Chondrocyte (in vitro differentiated cells): ENCODE measurements around the gene ADGRF5. TPM values are rescaled to one million over a fixed set of nuclear protein-coding genes. Genes with fewer than 3 reads are reported as not detected.

Source experiments
- DNase-seq: peaks from one replicate; pipeline ENCODE4 v3.0.0; 2021; ENCODE audit warnings: mixed read lengths, low spot score
- H3K27ac Mint-ChIP-seq: one replicate; pipeline ENCODE4 v1.8.0; 2021; ENCODE audit warnings: mild to moderate bottlenecking, moderate library complexity, mixed read lengths; ENCODE audit not compliant: unreplicated experiment
- H3K27me3 Mint-ChIP-seq: 2 replicates; pipeline ENCODE4 v1.8.0; 2021; ENCODE audit warnings: low read depth, mixed read lengths
- H3K36me3 Mint-ChIP-seq: 2 replicates; pipeline ENCODE4 v1.8.0; 2021; ENCODE audit warnings: low read depth, mixed read lengths
- H3K4me1 Mint-ChIP-seq: 2 replicates; pipeline ENCODE4 v1.8.0; 2021; ENCODE audit warnings: low read depth, mild to moderate bottlenecking, mixed read lengths
- H3K4me3 Mint-ChIP-seq: one replicate; pipeline ENCODE4 v1.8.0; 2021; ENCODE audit warnings: mild to moderate bottlenecking, moderate library complexity, mixed read lengths; ENCODE audit not compliant: unreplicated experiment
- H3K9me3 Mint-ChIP-seq: 2 replicates; pipeline ENCODE4 v1.8.0; 2021; ENCODE audit warnings: low read depth, mixed read lengths
- total RNA-seq: library from RNA; stranded (reverse); gene quantifications from 3 replicates; pipeline ENCODE4 v1.2.1, GENCODE V29; 2021
- TF ChIP-seq, protein P1 (sequence below): fragments of 200-600 bp; sonication (generic); IDR thresholded peaks from 2 replicates; pipeline ENCODE4 v1.5.0; 2021; ENCODE audit warnings: antibody characterized with exemption, mild to moderate bottlenecking, moderate library complexity

ADGRF5 gene
- total RNA-seq, 1 donor from 2014 or later = 0.67 TPM

DNA sequence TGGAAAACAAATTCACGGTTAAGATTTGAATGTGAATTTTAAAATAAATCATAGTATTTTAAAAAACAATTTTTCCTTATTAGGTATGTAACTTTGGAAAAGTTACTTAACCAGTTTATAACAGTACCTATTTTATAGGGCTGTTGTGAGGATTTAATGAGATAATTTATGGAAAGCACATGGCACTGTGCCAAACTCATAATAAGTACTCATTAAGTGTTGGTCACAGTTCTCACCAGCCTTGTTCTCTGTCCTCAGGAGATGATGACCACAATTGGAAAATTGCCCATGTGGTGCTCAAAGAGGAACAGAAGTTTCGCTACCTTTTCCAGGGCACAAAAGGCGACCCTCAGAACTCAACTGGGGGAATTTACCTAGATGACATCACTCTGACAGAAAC, 88.9 kb downstream of the ADGRF5 start:
- Mint-ChIP-seq H3K4me3 (no peak overlapping the region), H3K27ac (no peak overlapping the region), H3K4me1 (no peaks in the 10 kb centered on the region), H3K36me3 (no peaks in the 10 kb centered on the region), H3K27me3 (peaks cover 5% of the 10 kb centered on the region), H3K9me3 (no peaks in the 10 kb centered on the region)
- DNase-seq = no peak
- TF ChIP-seq, protein P1, sequence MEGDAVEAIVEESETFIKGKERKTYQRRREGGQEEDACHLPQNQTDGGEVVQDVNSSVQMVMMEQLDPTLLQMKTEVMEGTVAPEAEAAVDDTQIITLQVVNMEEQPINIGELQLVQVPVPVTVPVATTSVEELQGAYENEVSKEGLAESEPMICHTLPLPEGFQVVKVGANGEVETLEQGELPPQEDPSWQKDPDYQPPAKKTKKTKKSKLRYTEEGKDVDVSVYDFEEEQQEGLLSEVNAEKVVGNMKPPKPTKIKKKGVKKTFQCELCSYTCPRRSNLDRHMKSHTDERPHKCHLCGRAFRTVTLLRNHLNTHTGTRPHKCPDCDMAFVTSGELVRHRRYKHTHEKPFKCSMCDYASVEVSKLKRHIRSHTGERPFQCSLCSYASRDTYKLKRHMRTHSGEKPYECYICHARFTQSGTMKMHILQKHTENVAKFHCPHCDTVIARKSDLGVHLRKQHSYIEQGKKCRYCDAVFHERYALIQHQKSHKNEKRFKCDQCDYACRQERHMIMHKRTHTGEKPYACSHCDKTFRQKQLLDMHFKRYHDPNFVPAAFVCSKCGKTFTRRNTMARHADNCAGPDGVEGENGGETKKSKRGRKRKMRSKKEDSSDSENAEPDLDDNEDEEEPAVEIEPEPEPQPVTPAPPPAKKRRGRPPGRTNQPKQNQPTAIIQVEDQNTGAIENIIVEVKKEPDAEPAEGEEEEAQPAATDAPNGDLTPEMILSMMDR = no peak

DNA sequence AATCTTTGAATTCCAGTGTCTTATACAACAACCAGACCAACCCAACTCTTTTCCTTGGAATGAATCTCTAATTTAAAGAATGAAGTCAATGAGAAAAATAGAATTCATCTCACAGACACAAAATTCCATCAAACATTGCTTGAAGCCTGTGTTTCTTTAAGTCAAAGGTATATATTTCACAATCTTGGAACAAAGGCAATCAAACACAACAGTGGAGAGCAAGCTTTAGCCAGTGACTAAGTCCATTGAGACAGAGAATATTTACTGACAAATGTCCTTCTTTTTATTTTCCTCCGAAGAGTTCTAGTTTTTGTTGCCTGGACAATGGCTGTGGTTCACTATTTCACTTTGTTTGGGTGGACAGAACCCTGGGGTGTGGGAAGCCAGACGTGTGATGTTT, 92.8 kb downstream of the ADGRF5 start:
- H3K4me1 Mint-ChIP-seq = no peaks in the 10 kb centered on the region
- no peak for DNase-seq
- peaks cover 5% of the 10 kb centered on the region for H3K27me3 Mint-ChIP-seq
- TF ChIP-seq, protein P1 = no peak
- no peaks in the 10 kb centered on the region for H3K36me3 Mint-ChIP-seq
- H3K4me3 Mint-ChIP-seq = no peak overlapping the region
- H3K9me3 Mint-ChIP-seq = no peaks in the 10 kb centered on the region
- H3K27ac Mint-ChIP-seq = no peak overlapping the region

DNA sequence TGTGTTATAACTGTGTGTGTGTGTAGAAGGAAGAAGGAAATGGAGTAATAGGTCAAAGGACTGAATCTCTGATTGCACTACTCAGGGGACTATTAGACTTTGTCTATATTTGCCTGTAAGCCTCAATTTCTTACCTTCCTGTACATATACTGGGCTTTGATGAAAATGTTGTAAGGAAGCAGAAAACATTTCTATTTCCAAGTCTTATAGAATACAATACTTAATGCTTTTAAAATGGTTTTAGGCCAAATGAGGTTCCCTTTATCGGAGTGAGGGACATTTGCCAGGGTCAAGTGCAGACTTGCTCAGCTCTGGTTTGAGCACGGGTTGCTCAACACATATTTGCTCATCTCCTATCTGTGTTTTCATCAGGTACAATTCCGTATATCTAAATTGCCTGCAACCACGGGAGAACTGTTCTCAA, 100.3 kb downstream of the ADGRF5 start:
- no peak for DNase-seq
- no peaks in the 10 kb centered on the region for H3K9me3 Mint-ChIP-seq
- H3K36me3 Mint-ChIP-seq = no peaks in the 10 kb centered on the region
- no peaks in the 10 kb centered on the region for H3K27me3 Mint-ChIP-seq
- H3K4me3 Mint-ChIP-seq = no peak overlapping the region
- H3K4me1 Mint-ChIP-seq = peaks cover 4% of the 10 kb centered on the region
- TF ChIP-seq, protein P1 = no peak
- no peak overlapping the region for H3K27ac Mint-ChIP-seq

DNA sequence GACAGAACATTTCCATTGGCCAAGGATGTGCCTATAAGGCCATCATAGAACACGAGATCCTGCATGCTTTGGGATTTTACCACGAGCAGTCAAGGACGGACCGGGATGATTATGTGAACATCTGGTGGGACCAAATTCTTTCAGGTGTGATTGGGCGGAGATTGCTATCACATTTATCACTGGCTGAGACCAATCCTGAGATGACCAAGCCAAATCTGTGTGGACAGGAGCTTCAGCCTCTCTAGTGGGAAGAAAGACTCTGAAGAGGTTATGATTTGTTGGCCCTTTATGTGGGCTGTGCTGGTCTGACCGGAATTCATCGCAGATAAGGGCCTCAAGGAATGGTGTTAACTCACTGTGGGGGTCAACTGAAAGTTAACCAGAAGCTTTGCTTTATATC, 102.2 kb downstream of the ADGRF5 start:
- Mint-ChIP-seq H3K27ac (no peak overlapping the region), H3K4me3 (no peak overlapping the region), H3K4me1 (peaks cover 4% of the 10 kb centered on the region), H3K36me3 (no peaks in the 10 kb centered on the region), H3K9me3 (no peaks in the 10 kb centered on the region), H3K27me3 (no peaks in the 10 kb centered on the region)
- TF ChIP-seq, protein P1 = no peak
- no peak for DNase-seq

DNA sequence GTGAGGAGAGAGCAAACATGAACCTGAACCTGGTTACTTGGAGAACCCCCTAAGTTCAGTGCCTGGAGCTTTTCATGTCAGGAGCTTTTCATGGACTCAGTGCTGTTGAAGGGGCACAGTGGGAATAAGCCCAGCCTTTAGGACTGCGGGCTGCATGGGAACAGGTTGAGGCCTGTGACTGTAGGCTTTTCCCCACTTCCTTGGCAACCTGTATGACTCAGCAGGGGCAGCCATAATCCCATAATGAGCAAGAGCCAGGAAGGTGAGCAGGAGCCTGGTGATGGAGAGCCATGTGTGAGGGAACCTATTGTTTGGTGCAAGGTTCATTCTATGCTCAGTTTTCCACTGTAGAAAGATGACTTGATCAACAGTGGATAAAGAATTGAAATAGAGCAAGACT, 105.1 kb downstream of the ADGRF5 start:
- Mint-ChIP-seq H3K4me1 (peaks cover 4% of the 10 kb centered on the region), H3K9me3 (peaks cover 11% of the 10 kb centered on the region), H3K27ac (no peak overlapping the region), H3K36me3 (no peaks in the 10 kb centered on the region), H3K4me3 (no peak overlapping the region), H3K27me3 (peaks cover 6% of the 10 kb centered on the region)
- TF ChIP-seq, protein P1 = no peak
- no peak for DNase-seq
